ENCODE results near the gene CRYBG1.

CRYBG1 gene

DNA sequence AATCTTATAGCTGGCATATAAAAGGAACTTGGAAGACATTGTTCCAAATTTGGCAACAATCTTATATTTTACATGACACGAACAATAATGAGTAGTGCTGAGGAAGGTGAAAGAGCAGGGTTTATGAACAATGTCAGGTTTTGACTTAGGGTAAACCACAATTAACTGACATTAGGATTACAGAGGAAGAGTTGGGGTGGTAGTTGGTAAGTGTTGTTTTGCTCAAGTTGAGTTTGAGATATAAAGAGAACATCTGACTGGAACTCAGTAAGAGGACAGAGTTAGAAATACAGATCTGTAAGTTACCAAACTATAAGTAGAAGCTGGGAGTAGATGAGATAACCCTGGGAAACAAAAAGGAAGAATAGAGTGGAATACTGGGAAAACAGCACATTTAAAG is 253.6 kb downstream of the CRYBG1 start:
- no peak for DNase-seq

DNA sequence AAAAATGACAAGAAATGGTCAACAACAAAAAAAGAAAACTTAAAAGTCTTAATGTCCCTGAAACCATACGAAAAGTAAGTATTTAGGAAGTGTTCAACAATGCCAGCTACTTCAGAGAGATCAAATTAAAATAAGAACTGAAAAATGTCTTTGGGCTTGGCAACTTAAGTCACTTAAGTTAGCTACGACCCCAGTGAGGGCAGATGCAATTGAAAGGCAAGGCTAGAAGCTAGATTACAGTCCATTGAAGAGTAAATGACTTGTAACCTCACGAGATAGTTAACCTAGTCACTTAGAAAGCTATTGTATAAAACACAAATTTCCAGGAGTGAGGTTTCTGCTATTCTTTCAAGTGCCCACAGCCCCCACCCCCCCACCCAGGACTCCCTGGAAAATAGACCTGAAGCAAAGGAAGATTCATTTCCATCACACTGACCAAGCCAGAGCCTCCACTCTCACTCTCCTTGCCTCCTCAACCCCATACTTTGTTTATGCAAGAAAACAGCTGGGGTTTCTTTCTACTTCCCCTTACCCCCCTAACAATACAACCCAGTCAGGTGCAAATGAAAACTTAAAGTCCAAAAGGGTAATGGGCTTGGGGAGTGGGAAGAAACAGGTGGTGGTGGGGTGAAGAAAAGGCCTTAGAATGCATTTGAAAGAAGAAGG is 254.2 kb downstream of the CRYBG1 start:
- DNase-seq, result no peak

DNA sequence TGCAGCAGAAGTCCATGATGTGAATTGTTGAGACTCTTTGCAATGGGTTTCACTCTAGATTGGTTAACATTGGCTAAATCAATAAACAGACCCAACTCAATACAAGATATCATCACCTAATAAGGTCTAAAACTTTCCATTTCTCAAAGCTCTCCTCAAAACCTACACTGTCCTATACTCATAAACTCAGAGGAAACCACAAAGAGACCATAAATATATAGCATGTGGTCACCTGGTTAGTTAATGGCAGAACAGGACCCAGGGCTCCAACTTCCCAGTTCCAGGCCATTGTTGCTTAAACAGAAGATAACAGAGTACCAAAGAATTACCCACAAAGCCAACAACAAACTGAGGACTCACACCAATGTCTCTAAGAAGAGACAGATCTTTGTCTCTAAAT is 256.8 kb downstream of the CRYBG1 start:
- no peak for DNase-seq

DNA sequence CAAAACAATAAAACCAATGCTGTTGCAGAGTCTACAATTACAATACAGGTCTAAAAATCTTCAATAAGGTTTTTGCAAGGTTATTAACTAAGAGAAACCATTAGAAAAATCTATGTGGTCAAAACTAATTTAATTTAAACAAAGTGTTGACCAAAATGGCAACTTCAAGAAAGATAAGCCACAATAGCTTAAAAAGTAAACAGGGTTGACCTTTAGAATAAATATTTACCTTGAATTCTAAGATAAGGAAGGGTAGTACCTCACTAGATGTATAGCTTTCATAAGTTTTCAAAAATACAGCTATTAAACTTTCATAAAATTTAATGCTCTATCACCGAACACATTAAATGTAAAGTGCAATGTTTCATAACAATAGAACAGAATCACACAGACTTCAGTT is 257.3 kb downstream of the CRYBG1 start:
- no peak for DNase-seq

DNA sequence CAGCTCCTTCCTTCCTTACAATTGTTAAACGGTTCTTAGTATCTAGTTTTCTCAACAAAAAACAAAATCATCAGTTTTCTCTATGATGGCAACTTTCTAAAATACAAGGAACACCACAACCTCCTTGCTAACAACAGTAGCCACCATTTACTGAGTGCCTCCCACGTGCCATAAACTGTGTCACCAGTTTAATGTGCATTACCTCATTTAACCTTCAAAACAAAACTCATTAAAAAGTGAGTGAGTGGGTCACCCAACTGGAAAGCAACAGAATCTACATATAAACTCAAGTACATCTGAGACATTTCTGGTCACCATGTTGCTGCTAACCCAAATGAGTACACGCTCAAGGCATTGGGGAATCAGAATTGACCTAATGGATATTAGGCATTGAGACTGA is 257.8 kb downstream of the CRYBG1 start:
- DNase-seq, result no peak

DNA sequence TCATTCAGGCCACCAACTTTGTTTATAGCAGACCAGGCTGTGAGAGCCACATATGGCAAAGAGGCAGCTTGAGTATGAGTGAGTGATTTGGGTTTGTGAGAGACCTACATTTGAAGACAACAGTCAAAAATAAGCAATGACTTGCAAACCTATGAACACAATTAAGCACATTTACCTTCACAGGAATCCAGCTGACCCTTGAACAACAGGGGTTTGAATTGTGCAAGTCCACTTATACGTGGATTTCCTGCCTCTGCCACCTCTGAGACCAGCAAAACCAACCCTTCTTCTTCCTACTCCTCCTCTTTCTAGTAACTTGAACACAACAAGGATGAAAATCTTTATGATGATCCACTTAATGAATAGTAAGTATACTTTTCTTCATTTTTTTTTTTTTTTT is 258.7 kb downstream of the CRYBG1 start:
- DNase-seq, result no peak

DNA sequence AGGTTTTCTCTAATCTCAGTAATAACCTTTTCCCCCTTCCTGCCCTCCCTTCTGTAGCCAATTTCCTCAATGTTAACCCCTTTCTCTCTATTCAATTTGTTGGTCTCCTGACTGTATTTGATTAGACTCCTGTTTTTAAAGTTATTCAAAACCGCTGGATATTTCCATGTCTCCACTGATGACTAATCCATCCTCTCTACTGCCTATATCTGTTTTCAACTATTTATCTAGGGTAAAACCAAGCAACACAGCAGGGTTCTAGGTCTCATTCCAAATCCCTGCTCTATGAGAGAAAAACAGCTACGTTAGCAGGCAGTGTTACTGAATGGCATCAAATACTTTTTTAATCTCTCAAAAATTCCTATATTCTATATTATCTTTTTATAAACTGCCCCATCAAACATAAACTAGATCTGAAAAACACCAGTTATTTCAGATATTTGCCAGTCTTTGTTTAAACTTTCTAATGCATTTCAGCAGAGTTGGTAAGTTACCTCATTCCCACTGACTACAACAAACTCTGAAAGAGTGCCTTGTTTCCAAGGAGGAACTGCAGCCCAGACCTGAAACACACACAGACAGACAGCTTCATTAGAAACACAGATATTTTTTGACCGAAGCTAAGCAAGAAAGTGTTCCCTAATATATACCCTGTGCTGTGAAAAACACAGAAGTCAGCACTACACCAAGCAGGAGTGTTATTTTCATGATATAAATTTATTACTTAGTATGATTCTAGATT is 260.6 kb downstream of the CRYBG1 start:
- no peak for DNase-seq
